ENCODE measurements around the gene BDNF.

The BDNF gene

GRCh38 chr11:27651711-27652110, 48.5 kb downstream of the BDNF start:
- TF ChIP-seq ZFX (IDR thresholded peaks at IDR 0.05) (no peak), CTCF (conservative IDR thresholded peaks at IDR 0.05) (no peak)
- H3K27ac ChIP-seq, result no peak overlapping the region

DNA sequence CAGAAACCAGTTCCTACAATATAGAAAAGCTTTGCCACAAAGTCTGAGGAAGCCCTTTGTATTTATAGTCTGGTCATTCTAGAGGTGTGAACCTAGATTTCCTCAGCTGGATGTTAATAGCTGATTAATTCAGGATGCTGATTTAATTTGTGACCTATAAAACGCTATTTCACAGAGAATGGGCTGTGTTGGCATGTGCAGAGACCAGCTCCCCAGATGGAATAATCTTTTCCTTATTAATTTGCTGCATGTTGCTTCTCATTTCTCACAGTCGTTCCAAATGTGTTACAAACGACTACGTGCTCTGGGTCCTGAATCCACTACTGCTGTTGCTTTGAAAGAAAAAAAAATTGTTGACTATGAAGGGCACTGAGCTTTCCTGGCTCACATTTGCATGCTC, 49.3 kb downstream of the BDNF start:
- no peak for TF ChIP-seq CTCF (conservative IDR thresholded peaks at IDR 0.05)
- no peak for TF ChIP-seq ZFX (IDR thresholded peaks at IDR 0.05)
- no peak overlapping the region for H3K27ac ChIP-seq

GRCh38 chr11:27649800-27650199, 50.5 kb downstream of the BDNF start:
- no peak overlapping the region for H3K27ac ChIP-seq
- TF ChIP-seq CTCF (conservative IDR thresholded peaks at IDR 0.05), result no peak
- no peak for TF ChIP-seq ZFX (IDR thresholded peaks at IDR 0.05)

DNA sequence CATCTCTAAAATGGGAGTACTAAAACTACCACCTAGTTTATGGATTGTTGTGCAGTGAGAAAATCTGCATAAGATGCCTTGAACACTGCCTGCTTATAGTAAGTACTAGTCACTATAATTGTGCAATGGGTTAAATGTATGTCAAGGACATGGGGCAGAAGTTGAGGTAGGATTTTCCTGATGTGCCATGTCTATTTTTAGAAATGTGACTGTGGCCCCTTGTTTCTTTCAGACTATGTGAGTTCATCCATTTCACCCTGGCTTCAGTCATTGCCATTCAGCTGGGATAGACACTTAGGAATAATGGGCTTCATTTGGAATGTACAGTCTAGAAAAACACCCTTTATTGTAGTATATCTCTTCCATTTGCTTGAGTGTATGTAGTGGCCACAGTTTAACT, 51.4 kb downstream of the BDNF start:
- no peak overlapping the region for H3K27ac ChIP-seq
- TF ChIP-seq ZFX (IDR thresholded peaks at IDR 0.05) (no peak), CTCF (conservative IDR thresholded peaks at IDR 0.05) (no peak)

- no peak overlapping the region for H3K27ac ChIP-seq
- TF ChIP-seq ZFX (IDR thresholded peaks at IDR 0.05) (no peak), CTCF (conservative IDR thresholded peaks at IDR 0.05) (no peak)
Observed at GRCh38 chr11:27646051-27646818, 54.0 kb downstream of the BDNF start.

DNA sequence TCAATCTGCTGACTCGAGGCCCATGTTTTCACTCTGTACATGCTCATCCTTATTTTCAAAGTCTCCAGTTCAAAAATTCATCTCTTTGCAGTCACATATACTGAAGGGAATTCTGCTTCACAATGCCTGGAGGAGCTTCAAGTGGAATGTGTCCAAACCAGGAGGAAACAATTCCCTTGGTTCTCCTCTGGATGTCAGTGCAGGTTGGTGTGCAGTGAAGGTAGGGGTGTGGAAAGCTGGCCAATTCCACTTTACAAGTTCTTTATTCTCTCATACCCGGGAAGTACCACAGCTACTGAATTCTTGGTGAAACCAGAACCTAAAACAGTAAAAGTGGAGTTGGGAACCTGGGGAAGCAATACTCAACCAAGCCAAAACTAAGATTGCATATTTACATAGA, 57.3 kb downstream of the BDNF start:
- H3K27ac ChIP-seq, result no peak overlapping the region
- TF ChIP-seq CTCF (conservative IDR thresholded peaks at IDR 0.05), result no peak

DNA sequence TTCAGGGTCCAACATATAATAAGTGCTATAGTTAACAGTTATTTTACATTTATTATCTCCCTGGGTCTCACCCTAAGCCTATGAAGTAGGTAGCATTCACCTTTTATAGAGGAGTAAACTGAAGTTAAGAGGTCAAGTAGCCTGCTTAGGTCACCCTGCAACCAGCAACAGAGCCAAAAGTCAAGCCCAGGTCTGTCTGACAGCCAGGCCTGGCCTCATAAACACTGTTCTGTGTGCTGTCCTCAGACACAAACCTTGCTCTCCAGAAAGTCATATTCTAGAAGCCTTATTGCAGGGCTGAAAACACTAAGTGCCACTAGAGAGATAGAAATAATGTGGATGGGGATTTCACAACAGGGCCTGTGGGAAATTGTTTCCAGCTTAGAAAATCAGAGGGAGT, 59.3 kb downstream of the BDNF start:
- no peak for TF ChIP-seq ZFX (IDR thresholded peaks at IDR 0.05)
- no peak for TF ChIP-seq CTCF (conservative IDR thresholded peaks at IDR 0.05)
- no peak overlapping the region for H3K27ac ChIP-seq

All from C4-2B (cell line).